Spleen (tissue), 11 donors: Measurements from ENCODE around the gene ZNF438. TPM values are rescaled to one million over a fixed set of nuclear protein-coding genes. Genes with fewer than 3 reads are reported as not detected.

Experiments
- DNase-seq: peaks from one replicate; pipeline ENCODE4 v3.0.0-alpha.2; 2020
- H3K27ac ChIP-seq, 8 donors: fragments of 200-600 bp; sonication (generic) in 7 of 8; 1 replicate in 4 of 8; 2 replicates in 4 of 8; pipeline versions ENCODE4 v1.5.0 to v1.8.0; 2016 to 2021; ENCODE audit warnings: inconsistent platforms in 4 of 8, mild to moderate bottlenecking in 4 of 8, moderate library complexity in 1 of 8
- H3K27me3 ChIP-seq, 7 donors: fragments of 200-600 bp; sonication (generic) in 6 of 7; replicated peaks in 1 of 7; 1 replicate in 4 of 7; 2 replicates in 3 of 7; pipeline versions ENCODE4 v1.5.0 to v1.8.0; 2016 to 2021; ENCODE audit warnings: inconsistent platforms in 3 of 7, mild to moderate bottlenecking in 1 of 7
- H3K36me3 ChIP-seq, 6 donors: fragments of 200-600 bp; sonication (generic) in 5 of 6; 1 replicate in 4 of 6; 2 replicates in 2 of 6; pipeline versions ENCODE4 v1.5.0 to v1.8.0; 2016 to 2021; ENCODE audit warnings: inconsistent platforms in 2 of 6
- H3K4me1 ChIP-seq, 6 donors: fragments of 200-600 bp; sonication (generic) in 5 of 6; 1 replicate in 3 of 6; 2 replicates in 3 of 6; pipeline versions ENCODE4 v1.5.0 to v1.8.0; 2016 to 2021; ENCODE audit warnings: inconsistent platforms in 3 of 6
- H3K4me3 ChIP-seq, 8 donors: fragments of 200-600 bp; sonication (generic) in 7 of 8; 1 replicate in 4 of 8; 2 replicates in 4 of 8; pipeline versions ENCODE4 v1.5.0 to v1.8.0; 2016 to 2021; ENCODE audit warnings: inconsistent platforms in 4 of 8, mild to moderate bottlenecking in 4 of 8, moderate library complexity in 2 of 8
- H3K9me3 ChIP-seq, 8 donors: fragments of 200-600 bp; sonication (generic) in 7 of 8; 1 replicate in 4 of 8; 2 replicates in 4 of 8; pipeline versions ENCODE4 v1.5.0 to v1.8.0; 2016 to 2021; ENCODE audit warnings: inconsistent platforms in 4 of 8
- POLR2A ChIP-seq, 3 donors: fragments of 450-650 bp; IDR thresholded peaks; one replicate each; pipeline ENCODE4 v1.5.1; 2017; ENCODE audit warnings: antibody characterized with exemption in 3 of 3, mild to moderate bottlenecking in 1 of 3
- POLR2AphosphoS5 ChIP-seq, 3 donors: sonication (generic); formaldehyde crosslinking; IDR thresholded peaks; one replicate each; pipeline ENCODE4 v1.5.1; 2017; ENCODE audit warnings: antibody characterized with exemption in 3 of 3
- WGBS, 5 donors: extraction: QIAGEN DNeasy Blood & Tissue Kit in 3 of 5; methylation state at CpG; one replicate each; pipeline versions ENCODE4 v1.1.5 to v1.1.7; 2013 to 2018; 5-methylcytosine and 5-hydroxymethylcytosine counted together
- intact Hi-C: fragments of 100-400 bp; cut with DNase I; formaldehyde crosslinking; loops from one replicate; pipeline ENCODE4 v1.15.0; 2023; ENCODE audit warnings: low total_unique reads
- polyA plus RNA-seq, 3 donors: library from polyadenylated mRNA; stranded (reverse); fragments of 200-250 nt; gene quantifications; one replicate each; pipeline ENCODE4 v1.2.1, GENCODE V29; 2013
- total RNA-seq, 7 donors: library from RNA; depleted of rRNA in 3 of 7; stranded (reverse); fragments of >200 nt in 3 of 7; fragmentation: NEBNext Ultra II Directional in 4 of 7; extraction: Animal tissue kit (Norgen Biotek cat#: 25700) in 4 of 7; gene quantifications; one replicate each; pipeline versions ENCODE4 v1.1.0 to v1.2.1, GENCODE V29; 2016 to 2021
- TF ChIP-seq, protein P1 (sequence below), 11 experiments: fragments of 200-600 bp in 7 of 11; fragments of 450-650 bp in 4 of 11; sonication (generic) in 4 of 11; IDR thresholded peaks in 8 of 11; conservative IDR thresholded peaks in 3 of 11; 1 replicate in 7 of 11; 2 replicates in 4 of 11; pipeline versions ENCODE4 v1.4.0 to v1.8.0; 2016 to 2021; ENCODE audit warnings: antibody characterized with exemption in 11 of 11, inconsistent platforms in 4 of 11, mild to moderate bottlenecking in 1 of 11
- donor health status: healthy with polysubstance abuse.
- donor health status: DM: no; HTN: no; CAD: no; lungs with moderate emphysema.
- donor health status: DM: no; HTN: no; CAD: no.
- donor health status: Bipolar disorder and iron deficiency.
- donor health status: healthy.
- donor health status: DM: no; HTN: no; CAD: no.
- donor health status: DM: yes; HTN: yes; CAD: no.

The ZNF438 gene
- total and polyA plus RNA-seq, 10 donors, result 4.4 to 23.1 (median 13.9) TPM

DNA sequence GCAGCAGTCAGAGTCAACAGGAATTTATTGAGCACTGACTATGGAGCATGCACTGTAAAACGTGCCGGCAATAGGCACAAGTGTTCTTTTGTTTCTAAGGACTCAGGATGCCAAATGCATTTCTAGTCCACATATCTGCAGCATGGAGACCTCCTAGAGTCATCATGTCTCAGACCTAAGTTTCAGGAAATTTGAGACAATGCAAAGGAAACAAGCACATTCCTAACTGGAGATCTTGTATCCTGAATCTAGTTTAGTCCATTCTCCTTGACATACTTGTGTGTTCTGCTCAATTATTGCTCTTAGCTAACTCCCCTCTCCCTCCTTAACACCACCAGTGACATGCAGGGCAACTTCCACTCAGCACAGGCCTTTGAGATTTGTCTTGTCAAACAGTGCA is 173.2 kb downstream of the ZNF438 start:
- TF ChIP-seq POLR2AphosphoS5 (IDR thresholded peaks at IDR 0.05) (no peak), POLR2A (IDR thresholded peaks at IDR 0.05) (no peak)
- TF ChIP-seq, protein P1, sequence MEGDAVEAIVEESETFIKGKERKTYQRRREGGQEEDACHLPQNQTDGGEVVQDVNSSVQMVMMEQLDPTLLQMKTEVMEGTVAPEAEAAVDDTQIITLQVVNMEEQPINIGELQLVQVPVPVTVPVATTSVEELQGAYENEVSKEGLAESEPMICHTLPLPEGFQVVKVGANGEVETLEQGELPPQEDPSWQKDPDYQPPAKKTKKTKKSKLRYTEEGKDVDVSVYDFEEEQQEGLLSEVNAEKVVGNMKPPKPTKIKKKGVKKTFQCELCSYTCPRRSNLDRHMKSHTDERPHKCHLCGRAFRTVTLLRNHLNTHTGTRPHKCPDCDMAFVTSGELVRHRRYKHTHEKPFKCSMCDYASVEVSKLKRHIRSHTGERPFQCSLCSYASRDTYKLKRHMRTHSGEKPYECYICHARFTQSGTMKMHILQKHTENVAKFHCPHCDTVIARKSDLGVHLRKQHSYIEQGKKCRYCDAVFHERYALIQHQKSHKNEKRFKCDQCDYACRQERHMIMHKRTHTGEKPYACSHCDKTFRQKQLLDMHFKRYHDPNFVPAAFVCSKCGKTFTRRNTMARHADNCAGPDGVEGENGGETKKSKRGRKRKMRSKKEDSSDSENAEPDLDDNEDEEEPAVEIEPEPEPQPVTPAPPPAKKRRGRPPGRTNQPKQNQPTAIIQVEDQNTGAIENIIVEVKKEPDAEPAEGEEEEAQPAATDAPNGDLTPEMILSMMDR (IDR thresholded peaks at IDR 0.05 in 8 of 11, conservative IDR thresholded peaks at IDR 0.05 in 3 of 11), result no peak
- Histone ChIP-seq H3K27ac (peak overlapping the region in 1 of 8 donors; percentile 30), H3K9me3 (no peaks in the 10 kb centered on the region)

GRCh38 chr10:30857803-30858202 is 173.9 kb downstream of the ZNF438 start:
- 37 to 76% (median 54%) methylated on average over 3 of the region's 3 CpGs for WGBS, 5 donors
- DNase-seq, result no peak
- no peaks in the 10 kb centered on the region for H3K36me3 ChIP-seq
- peaks cover 0 to 66% (median 18%) of the 10 kb centered on the region in 6 donors for H3K4me1 ChIP-seq
- intact Hi-C loops, result no loop called here
- TF ChIP-seq POLR2A (IDR thresholded peaks at IDR 0.05) (no peak), POLR2AphosphoS5 (IDR thresholded peaks at IDR 0.05) (no peak)
- TF ChIP-seq, protein P1 (IDR thresholded peaks at IDR 0.05 in 8 of 11, conservative IDR thresholded peaks at IDR 0.05 in 3 of 11), result no peak
- no peaks in the 10 kb centered on the region for H3K27me3 ChIP-seq
- H3K4me3 ChIP-seq, result no peak overlapping the region
- peak overlapping the region in 3 of 8 donors; percentile 4 to 31 (median 30) for H3K27ac ChIP-seq
- no peaks in the 10 kb centered on the region for H3K9me3 ChIP-seq

More for the DNA sequence above, 173.2 kb downstream of the ZNF438 start:
- Histone ChIP-seq H3K27me3 (no peaks in the 10 kb centered on the region), H3K4me1 (peaks cover 0 to 66% (median 18%) of the 10 kb centered on the region in 6 donors), H3K36me3 (no peaks in the 10 kb centered on the region), H3K4me3 (no peak overlapping the region)
- 65 to 77% (median 71%) methylated on average over 2 of the region's 2 CpGs for WGBS, 5 donors
- intact Hi-C loops, result no loop called here
- no peak for DNase-seq

- Histone ChIP-seq H3K4me3 (no peak overlapping the region), H3K27me3 (no peaks in the 10 kb centered on the region), H3K9me3 (no peaks in the 10 kb centered on the region), H3K27ac (no peak overlapping the region), H3K36me3 (peaks cover 0 to 1% (median 0%) of the 10 kb centered on the region in 6 donors), H3K4me1 (peaks cover 0 to 49% (median 15%) of the 10 kb centered on the region in 6 donors)
- WGBS, 5 donors, result 91 to 94% (median 91%) methylated on average over 5 of the region's 5 CpGs
- no peak for DNase-seq
- intact Hi-C loops, result no loop called here
- TF ChIP-seq POLR2A (IDR thresholded peaks at IDR 0.05) (no peak), POLR2AphosphoS5 (IDR thresholded peaks at IDR 0.05) (no peak)
- TF ChIP-seq, protein P1 (IDR thresholded peaks at IDR 0.05 in 8 of 11, conservative IDR thresholded peaks at IDR 0.05 in 3 of 11), result no peak
Observed at GRCh38 chr10:30855131-30855530, 176.5 kb downstream of the ZNF438 start.

GRCh38 chr10:30854656-30855055 is 177.0 kb downstream of the ZNF438 start:
- TF ChIP-seq, protein P1 (IDR thresholded peaks at IDR 0.05 in 8 of 11, conservative IDR thresholded peaks at IDR 0.05 in 3 of 11), result no peak
- TF ChIP-seq POLR2AphosphoS5 (IDR thresholded peaks at IDR 0.05), result no peak
- no peak for TF ChIP-seq POLR2A (IDR thresholded peaks at IDR 0.05)
- Histone ChIP-seq H3K4me3 (no peak overlapping the region), H3K27me3 (no peaks in the 10 kb centered on the region), H3K36me3 (peaks cover 0 to 6% (median 0%) of the 10 kb centered on the region in 6 donors), H3K4me1 (peaks cover 0 to 47% (median 14%) of the 10 kb centered on the region in 6 donors), H3K9me3 (no peaks in the 10 kb centered on the region), H3K27ac (no peak overlapping the region)
- intact Hi-C loops, result no loop called here
- DNase-seq, result no peak
- 38 to 63% (median 42%) methylated on average over 4 of the region's 4 CpGs for WGBS, 5 donors
